Liver (tissue), 9 donors: ENCODE data around the gene ZNF496. TPM values are rescaled to one million over a fixed set of nuclear protein-coding genes. Genes with fewer than 3 reads are reported as not detected.
"Not testable (repeated sequence)": the region's sequence is repeated elsewhere in the genome, so short reads cannot be mapped to it uniquely, and the experiment has no call there.

Source experiments
- DNase-seq: peaks from one replicate; pipeline ENCODE4 v3.0.0-alpha.2; 2017; ENCODE audit warnings: low spot score
- H3K27ac ChIP-seq, 2 donors: one replicate each; pipeline ENCODE4 v1.7.0; 2013; ENCODE audit warnings: inconsistent platforms in 2 of 2, low read length in 2 of 2, control low read depth in 1 of 2, low read depth in 1 of 2, mild to moderate bottlenecking in 1 of 2
- H3K27me3 ChIP-seq, 4 donors: one replicate each; pipeline versions ENCODE4 v1.6.1 to v1.7.0; 2013; ENCODE audit warnings: low read length in 3 of 4, inconsistent platforms in 1 of 4, mild to moderate bottlenecking in 1 of 4, moderate library complexity in 1 of 4; ENCODE audit not compliant: control insufficient read depth in 4 of 4, insufficient read depth in 4 of 4
- H3K36me3 ChIP-seq, 4 donors: one replicate each; pipeline versions ENCODE4 v1.6.1 to v1.7.0; 2013; ENCODE audit warnings: low read length in 3 of 4, mild to moderate bottlenecking in 3 of 4, low read depth in 1 of 4, moderate library complexity in 1 of 4; ENCODE audit not compliant: control insufficient read depth in 4 of 4, insufficient read depth in 3 of 4
- H3K4me1 ChIP-seq, 4 donors: one replicate each; pipeline versions ENCODE4 v1.6.1 to v1.7.0; 2013; ENCODE audit warnings: low read length in 3 of 4, mild to moderate bottlenecking in 3 of 4, moderate library complexity in 1 of 4; ENCODE audit not compliant: control insufficient read depth in 4 of 4, insufficient read depth in 4 of 4
- H3K4me3 ChIP-seq, 3 donors: one replicate each; pipeline versions ENCODE4 v1.6.1 to v1.7.0; 2013; ENCODE audit warnings: low read length in 3 of 3, control low read depth in 1 of 3, low read depth in 1 of 3, mild to moderate bottlenecking in 1 of 3
- H3K9ac ChIP-seq, 2 donors: one replicate each; pipeline ENCODE4 v1.7.0; 2013; ENCODE audit warnings: low read length in 2 of 2, mild to moderate bottlenecking in 2 of 2, moderate library complexity in 2 of 2, control low read depth in 1 of 2, low read depth in 1 of 2
- H3K9me3 ChIP-seq, 4 donors: one replicate each; pipeline versions ENCODE4 v1.6.1 to v1.7.0; 2013; ENCODE audit warnings: low read length in 3 of 4; ENCODE audit not compliant: control insufficient read depth in 4 of 4
- EGR1 ChIP-seq, 2 donors: IDR thresholded peaks; 2 replicates each; pipeline ENCODE4 v1.6.1; 2016 to 2018; ENCODE audit warnings: antibody characterized with exemption in 2 of 2, low read depth in 2 of 2
- FOXA2 ChIP-seq: IDR thresholded peaks from 2 replicates; pipeline ENCODE4 v1.6.1; 2016; ENCODE audit warnings: antibody characterized with exemption
- HNF4A ChIP-seq, 2 donors: conservative IDR thresholded peaks; 2 replicates each; pipeline ENCODE4 v1.6.1; 2016; ENCODE audit warnings: antibody characterized with exemption in 2 of 2, mild to moderate bottlenecking in 2 of 2
- HNF4G ChIP-seq: IDR thresholded peaks from 2 replicates; pipeline ENCODE4 v1.6.1; 2016; ENCODE audit warnings: antibody characterized with exemption
- JUND ChIP-seq, 2 donors: IDR thresholded peaks; 2 replicates each; pipeline ENCODE4 v1.6.1; 2016; ENCODE audit warnings: antibody characterized with exemption in 2 of 2
- RAD21 ChIP-seq, 2 donors: IDR thresholded peaks; 2 replicates each; pipeline ENCODE4 v1.6.1; 2016; ENCODE audit warnings: antibody characterized with exemption in 2 of 2, mild to moderate bottlenecking in 2 of 2
- RXRA ChIP-seq, 2 donors: IDR thresholded peaks; 2 replicates each; pipeline ENCODE4 v1.6.1; 2017 to 2018; ENCODE audit warnings: antibody characterized with exemption in 2 of 2, mild to moderate bottlenecking in 1 of 2
- TAF1 ChIP-seq: conservative IDR thresholded peaks from 2 replicates; pipeline ENCODE4 v1.6.1; 2016; ENCODE audit warnings: antibody characterized with exemption, mild to moderate bottlenecking
- YY1 ChIP-seq: IDR thresholded peaks from 2 replicates; pipeline ENCODE4 v1.6.1; 2016; ENCODE audit warnings: antibody characterized with exemption, mild to moderate bottlenecking
- WGBS: extraction: QIAGEN DNeasy Blood & Tissue Kit; methylation state at CpG from one replicate; pipeline ENCODE4 v1.1.7; 2013; 5-methylcytosine and 5-hydroxymethylcytosine counted together
- polyA plus RNA-seq, 2 donors: library from polyadenylated mRNA; stranded (reverse) in 1 of 2; unstranded in 1 of 2; fragments of 200-250 nt in 1 of 2; fragments of >200 nt in 1 of 2; fragmentation: Nextera tagmentation in 1 of 2; extraction: Ambion mirVana in 1 of 2; gene quantifications; one replicate each; pipeline versions ENCODE4 v1.2.1 to v1.2.3, GENCODE V29; 2013 to 2015
- total RNA-seq, 2 donors: library from RNA; depleted of rRNA; stranded (reverse); fragments of >200 nt; gene quantifications; one replicate each; pipeline ENCODE4 v1.2.3, GENCODE V29; 2014
- TF ChIP-seq, protein P1 (sequence below): IDR thresholded peaks from 2 replicates; pipeline ENCODE4 v1.6.1; 2016; ENCODE audit warnings: antibody characterized with exemption, mild to moderate bottlenecking
- TF ChIP-seq, protein P2 (sequence below): IDR thresholded peaks from 2 replicates; pipeline ENCODE4 v1.6.1; 2016; ENCODE audit warnings: antibody characterized with exemption
- TF ChIP-seq, protein P3 (sequence below): fragments of 150-350 bp; IDR thresholded peaks from 2 replicates; pipeline ENCODE4 v1.5.1; 2017; ENCODE audit warnings: improper control_type of control experiment, low read depth, low read length; ENCODE audit not compliant: missing input control
- donor health status: healthy.
- donor health status: healthy.
- donor health status: healthy.
- donor health status: healthy.
- donor health status: healthy.

The ZNF496 gene
- total and polyA plus RNA-seq, 4 donors = 0.93 to 7.5 (median 4.7) TPM

DNA sequence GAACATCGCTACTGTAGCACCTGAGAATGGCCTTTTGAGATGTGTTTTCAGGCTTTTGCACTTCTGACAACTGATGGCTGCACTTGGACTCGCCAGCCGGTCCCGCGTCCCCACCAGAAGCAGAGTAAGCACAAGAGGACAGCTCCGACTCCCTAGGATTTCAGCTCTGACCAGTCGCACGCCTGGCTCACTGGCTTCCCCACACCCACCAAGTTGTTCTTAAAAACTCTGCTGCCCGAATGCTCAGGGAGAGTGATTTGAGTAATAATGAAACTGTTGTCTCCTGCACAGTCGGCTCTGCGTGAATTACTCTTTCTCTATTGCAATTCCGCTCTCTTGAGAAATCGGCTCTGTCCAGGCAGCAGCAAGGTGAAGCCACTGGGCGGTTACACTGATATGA, 44.1 kb upstream of the ZNF496 start:
- no peak for DNase-seq
- H3K4me3 ChIP-seq = no peak overlapping the region
- peaks cover 0 to 3% (median 0%) of the 10 kb centered on the region in 4 donors for H3K27me3 ChIP-seq
- H3K36me3 ChIP-seq = no peaks in the 10 kb centered on the region
- H3K9me3 ChIP-seq = peaks cover 3 to 6% (median 4%) of the 10 kb centered on the region in 4 donors
- 83% methylated on average over 14 of the region's 14 CpGs for WGBS
- H3K27ac ChIP-seq = no peak overlapping the region
- peaks cover 0 to 4% (median under 1%) of the 10 kb centered on the region in 4 donors for H3K4me1 ChIP-seq
- no peak overlapping the region for H3K9ac ChIP-seq
- TF ChIP-seq, protein P1, sequence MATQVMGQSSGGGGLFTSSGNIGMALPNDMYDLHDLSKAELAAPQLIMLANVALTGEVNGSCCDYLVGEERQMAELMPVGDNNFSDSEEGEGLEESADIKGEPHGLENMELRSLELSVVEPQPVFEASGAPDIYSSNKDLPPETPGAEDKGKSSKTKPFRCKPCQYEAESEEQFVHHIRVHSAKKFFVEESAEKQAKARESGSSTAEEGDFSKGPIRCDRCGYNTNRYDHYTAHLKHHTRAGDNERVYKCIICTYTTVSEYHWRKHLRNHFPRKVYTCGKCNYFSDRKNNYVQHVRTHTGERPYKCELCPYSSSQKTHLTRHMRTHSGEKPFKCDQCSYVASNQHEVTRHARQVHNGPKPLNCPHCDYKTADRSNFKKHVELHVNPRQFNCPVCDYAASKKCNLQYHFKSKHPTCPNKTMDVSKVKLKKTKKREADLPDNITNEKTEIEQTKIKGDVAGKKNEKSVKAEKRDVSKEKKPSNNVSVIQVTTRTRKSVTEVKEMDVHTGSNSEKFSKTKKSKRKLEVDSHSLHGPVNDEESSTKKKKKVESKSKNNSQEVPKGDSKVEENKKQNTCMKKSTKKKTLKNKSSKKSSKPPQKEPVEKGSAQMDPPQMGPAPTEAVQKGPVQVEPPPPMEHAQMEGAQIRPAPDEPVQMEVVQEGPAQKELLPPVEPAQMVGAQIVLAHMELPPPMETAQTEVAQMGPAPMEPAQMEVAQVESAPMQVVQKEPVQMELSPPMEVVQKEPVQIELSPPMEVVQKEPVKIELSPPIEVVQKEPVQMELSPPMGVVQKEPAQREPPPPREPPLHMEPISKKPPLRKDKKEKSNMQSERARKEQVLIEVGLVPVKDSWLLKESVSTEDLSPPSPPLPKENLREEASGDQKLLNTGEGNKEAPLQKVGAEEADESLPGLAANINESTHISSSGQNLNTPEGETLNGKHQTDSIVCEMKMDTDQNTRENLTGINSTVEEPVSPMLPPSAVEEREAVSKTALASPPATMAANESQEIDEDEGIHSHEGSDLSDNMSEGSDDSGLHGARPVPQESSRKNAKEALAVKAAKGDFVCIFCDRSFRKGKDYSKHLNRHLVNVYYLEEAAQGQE = no peak
- TF ChIP-seq, protein P2, sequence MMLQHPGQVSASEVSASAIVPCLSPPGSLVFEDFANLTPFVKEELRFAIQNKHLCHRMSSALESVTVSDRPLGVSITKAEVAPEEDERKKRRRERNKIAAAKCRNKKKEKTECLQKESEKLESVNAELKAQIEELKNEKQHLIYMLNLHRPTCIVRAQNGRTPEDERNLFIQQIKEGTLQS = no peak
- TF ChIP-seq TAF1 (no peak), FOXA2 (no peak), HNF4G (no peak), RXRA (IDR thresholded peaks at IDR 0.05) (no peak)

DNA sequence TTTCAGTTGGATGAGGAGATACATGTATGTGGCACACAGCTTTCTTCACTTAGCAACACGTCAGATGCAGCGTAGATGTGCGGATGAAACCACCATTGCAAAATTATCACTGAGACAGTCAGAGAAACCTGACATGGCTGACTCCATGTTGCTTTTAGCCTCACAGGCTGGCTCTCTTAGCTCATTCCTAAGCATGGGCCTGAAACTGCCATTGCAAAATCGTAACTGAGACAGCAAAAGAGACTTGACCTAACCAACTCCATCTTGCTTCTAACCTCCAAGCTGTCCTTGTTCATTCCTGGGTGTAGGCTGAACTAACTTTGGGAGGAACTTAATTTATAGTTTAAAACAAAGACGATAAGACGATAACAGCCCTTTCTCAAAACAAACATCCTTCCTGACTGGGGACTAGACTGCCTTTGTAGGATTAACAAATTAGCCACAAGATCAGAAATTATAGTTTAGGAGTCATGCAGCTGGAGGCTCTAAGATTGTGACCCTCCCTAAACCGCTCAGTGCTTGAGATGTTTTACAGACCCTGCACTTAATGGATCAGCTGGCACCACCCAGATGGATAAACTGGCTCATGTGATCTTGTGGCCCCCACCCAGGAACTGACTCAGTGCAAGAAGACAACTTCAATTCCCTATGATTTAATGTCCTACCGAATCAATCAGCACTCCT, 43.1 kb upstream of the ZNF496 start:
- H3K27ac ChIP-seq, H3K9me3 ChIP-seq, DNase-seq, H3K4me3 ChIP-seq, H3K36me3 ChIP-seq, H3K4me1 ChIP-seq, H3K27me3 ChIP-seq, H3K9ac ChIP-seq: not testable (repeated sequence)
- WGBS = 84% methylated on average over 8 of the region's 8 CpGs

DNA sequence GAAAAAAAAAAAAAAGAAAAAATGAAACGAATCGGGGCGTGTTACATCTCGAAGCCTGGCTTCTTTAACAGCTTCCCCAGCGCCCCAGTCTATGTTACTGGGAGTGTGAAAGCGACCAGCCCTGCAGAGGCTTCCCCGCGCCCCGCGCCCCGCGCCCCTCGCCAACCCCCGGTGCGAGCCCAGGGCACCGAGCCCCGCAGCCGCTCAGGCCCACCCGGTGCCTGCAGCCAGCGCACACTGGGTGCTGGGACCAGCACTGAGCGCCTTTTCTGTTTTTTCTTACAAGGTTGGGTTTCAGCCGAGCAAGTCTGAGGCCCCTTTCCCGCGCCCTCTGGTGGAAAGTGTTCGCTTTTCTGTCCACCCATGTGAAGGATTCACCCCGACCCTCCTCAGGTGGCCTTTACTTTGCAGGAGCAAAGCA, 42.1 kb upstream of the ZNF496 start:
- peaks cover 0 to 3% (median 1%) of the 10 kb centered on the region in 4 donors for H3K9me3 ChIP-seq
- no peak overlapping the region for H3K4me3 ChIP-seq
- peaks cover 0 to 3% (median 0%) of the 10 kb centered on the region in 4 donors for H3K27me3 ChIP-seq
- H3K4me1 ChIP-seq = peaks cover 0 to 4% (median under 1%) of the 10 kb centered on the region in 4 donors
- H3K27ac ChIP-seq = no peak overlapping the region
- 31% methylated on average over 26 of the region's 26 CpGs for WGBS
- TF ChIP-seq YY1 (no peak), RXRA (IDR thresholded peaks at IDR 0.05) (no peak), JUND (IDR thresholded peaks at IDR 0.05) (no peak), HNF4A (conservative IDR thresholded peaks at IDR 0.05) (no peak), FOXA2 (no peak), EGR1 (IDR thresholded peaks at IDR 0.05; ENCODE audit: low read depth in 2 of 2) (no peak), RAD21 (IDR thresholded peaks at IDR 0.05) (peak; percentile 23 to 56)
- TF ChIP-seq, protein P2 = no peak
- TF ChIP-seq, protein P3, sequence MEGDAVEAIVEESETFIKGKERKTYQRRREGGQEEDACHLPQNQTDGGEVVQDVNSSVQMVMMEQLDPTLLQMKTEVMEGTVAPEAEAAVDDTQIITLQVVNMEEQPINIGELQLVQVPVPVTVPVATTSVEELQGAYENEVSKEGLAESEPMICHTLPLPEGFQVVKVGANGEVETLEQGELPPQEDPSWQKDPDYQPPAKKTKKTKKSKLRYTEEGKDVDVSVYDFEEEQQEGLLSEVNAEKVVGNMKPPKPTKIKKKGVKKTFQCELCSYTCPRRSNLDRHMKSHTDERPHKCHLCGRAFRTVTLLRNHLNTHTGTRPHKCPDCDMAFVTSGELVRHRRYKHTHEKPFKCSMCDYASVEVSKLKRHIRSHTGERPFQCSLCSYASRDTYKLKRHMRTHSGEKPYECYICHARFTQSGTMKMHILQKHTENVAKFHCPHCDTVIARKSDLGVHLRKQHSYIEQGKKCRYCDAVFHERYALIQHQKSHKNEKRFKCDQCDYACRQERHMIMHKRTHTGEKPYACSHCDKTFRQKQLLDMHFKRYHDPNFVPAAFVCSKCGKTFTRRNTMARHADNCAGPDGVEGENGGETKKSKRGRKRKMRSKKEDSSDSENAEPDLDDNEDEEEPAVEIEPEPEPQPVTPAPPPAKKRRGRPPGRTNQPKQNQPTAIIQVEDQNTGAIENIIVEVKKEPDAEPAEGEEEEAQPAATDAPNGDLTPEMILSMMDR = peak; percentile 23
- no peak overlapping the region for H3K9ac ChIP-seq
- H3K36me3 ChIP-seq = no peaks in the 10 kb centered on the region
- DNase-seq = peak; percentile 55
